ENCODE data around the gene CRISPLD2. TPM values are rescaled to one million over a fixed set of nuclear protein-coding genes. Genes with fewer than 3 reads are reported as not detected.

CRISPLD2 gene
- total and polyA plus RNA-seq, 9 of the 15 experiments (the other 6 are each of a cell fraction or from before 2014, with no cell fraction given): 0.03 to 0.24 (median 0.04) TPM; not detected in 4

DNA sequence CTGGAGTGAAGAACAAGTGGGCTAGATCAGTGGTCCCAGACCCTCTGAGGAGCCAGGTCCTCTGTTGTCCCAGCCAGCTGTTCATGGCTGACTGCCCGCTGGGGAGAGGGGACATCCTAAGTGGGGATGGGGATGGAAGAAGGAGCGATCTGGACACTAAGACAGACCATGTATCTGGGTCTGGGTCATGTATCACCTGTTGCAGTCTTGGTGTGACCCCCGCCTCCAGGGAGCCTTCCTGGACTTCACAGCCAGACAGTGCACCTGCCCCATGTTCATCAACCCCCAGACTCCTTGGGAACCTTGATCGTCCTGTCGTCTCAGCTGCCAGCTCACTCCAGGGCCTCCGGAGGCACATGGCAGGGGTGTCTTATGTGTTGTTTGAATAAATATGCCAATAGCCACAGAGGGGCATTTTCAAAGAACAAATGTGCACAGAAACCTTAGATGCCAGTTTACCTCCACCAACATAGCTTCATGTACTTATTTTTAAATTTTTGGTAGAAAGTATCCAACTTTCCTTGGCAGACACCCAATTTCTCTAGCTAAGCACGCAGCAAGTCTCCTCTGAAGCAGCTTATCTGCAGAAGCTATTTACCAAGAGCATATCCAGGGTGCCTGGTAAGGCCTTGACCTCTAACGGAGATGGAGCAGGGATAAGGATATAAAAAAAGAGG, 43.2 kb downstream of the CRISPLD2 start:
- FAIRE-seq: no peak

More for the DNA sequence above, 43.2 kb downstream of the CRISPLD2 start:
- POLR2A ChIA-PET: interaction anchor here (0.6 to 0.9 kb wide), 3 partner anchors 11 to 449 kb away, joined by 3 to 4 read pairs (median 3); no protein-coding TSS in a partner anchor
- Histone ChIP-seq H3K36me3 (ENCODE audit: control insufficient read depth, insufficient read depth, low read length) (no peaks in the 10 kb centered on the region), H3K27ac (ENCODE audit: extremely low read depth, low read depth, low read length) (no peak overlapping the region), H3K4me2 (ENCODE audit: insufficient read depth, low read length) (no peak overlapping the region), H4K20me1 (replicated peaks; ENCODE audit: control insufficient read depth, insufficient read depth, low read length) (0 out of 2 replicates have a peak, but pooled peaks cover 3% of the 10 kb centered on the region), H2AFZ (ENCODE audit: low read depth, low read length) (no peak overlapping the region), H3K9me3 (replicated peaks; ENCODE audit: control insufficient read depth, insufficient read depth, low read depth, low read length) (no peaks in the 10 kb centered on the region), H3K9me1 (ENCODE audit: control insufficient read depth, insufficient read depth, low read length) (no peaks in the 10 kb centered on the region), H3K4me3 (no peak overlapping the region), H3K79me2 (ENCODE audit: control insufficient read depth, insufficient read depth, low read length) (no peaks in the 10 kb centered on the region), H3K4me1 (replicated peaks in 1 of 2; ENCODE audit: control insufficient read depth in 2 of 2, insufficient read depth in 2 of 2, low read length in 2 of 2) (peaks cover 0 to 3% of the 10 kb centered on the region in 2 experiments; a peak in 2 of 5 replicates), H3K27me3 (ENCODE audit: control insufficient read depth in 2 of 2, insufficient read depth in 2 of 2, low read length in 2 of 2) (peaks cover 57 to 82% of the 10 kb centered on the region in 2 experiments), H3K9ac (ENCODE audit: insufficient read depth in 1 of 2, low read depth in 2 of 2, low read length in 2 of 2) (no peak overlapping the region)
- CTCF ChIA-PET (ENCODE audit: low intra/inter-chr PET ratio): no interaction called here
- DNase-seq (ENCODE audit: extremely low read depth in 1 of 4, low spot score in 3 of 4): no peak
- in situ Hi-C loops (cut with MboI): no loop called here
- TF ChIP-seq ZBED1 (IDR thresholded peaks at IDR 0.05): no peak
- TF ChIP-seq, protein P1, sequence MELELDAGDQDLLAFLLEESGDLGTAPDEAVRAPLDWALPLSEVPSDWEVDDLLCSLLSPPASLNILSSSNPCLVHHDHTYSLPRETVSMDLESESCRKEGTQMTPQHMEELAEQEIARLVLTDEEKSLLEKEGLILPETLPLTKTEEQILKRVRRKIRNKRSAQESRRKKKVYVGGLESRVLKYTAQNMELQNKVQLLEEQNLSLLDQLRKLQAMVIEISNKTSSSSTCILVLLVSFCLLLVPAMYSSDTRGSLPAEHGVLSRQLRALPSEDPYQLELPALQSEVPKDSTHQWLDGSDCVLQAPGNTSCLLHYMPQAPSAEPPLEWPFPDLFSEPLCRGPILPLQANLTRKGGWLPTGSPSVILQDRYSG (tag; conservative IDR thresholded peaks at IDR 0.05; ENCODE audit: low read depth): no peak
- TF ChIP-seq SIX5 (IDR thresholded peaks at IDR 0.05; ENCODE audit: borderline replicate concordance in 1 of 2, insufficient read depth in 1 of 2, low read depth in 1 of 2, low read length in 2 of 2): no peak
- TF ChIP-seq MAFG (tag; conservative IDR thresholded peaks at IDR 0.05): no peak
- TF ChIP-seq ZBTB17 (CRISPR knock-in tag; IDR thresholded peaks at IDR 0.05): no peak
- TF ChIP-seq ZNF445 (CRISPR knock-in tag; IDR thresholded peaks at IDR 0.05; ENCODE audit: low read depth): no peak
- TF ChIP-seq HMG20A (CRISPR knock-in tag; conservative IDR thresholded peaks at IDR 0.05): no peak
- TF ChIP-seq ZFP36 (IDR thresholded peaks at IDR 0.05; ENCODE audit: low read depth, low read length, partially characterized antibody): peak; percentile 93
- TF ChIP-seq NR3C1 (CRISPR knock-in tag; IDR thresholded peaks at IDR 0.05): no peak
- no peak for TF ChIP-seq ARHGAP35 (IDR thresholded peaks at IDR 0.05; ENCODE audit: partially characterized antibody)
- 0 out of 2 replicates have a peak, but pooled peaks have one; percentile 14 for TF ChIP-seq NFIC (IDR thresholded peaks at IDR 0.05)
- TF ChIP-seq ZC3H8 (IDR thresholded peaks at IDR 0.05): no peak
- no peak for TF ChIP-seq ZNF75A (CRISPR knock-in tag; IDR thresholded peaks at IDR 0.05)
- no peak for TF ChIP-seq FOXK2 (conservative IDR thresholded peaks at IDR 0.05 in 1 of 2, IDR thresholded peaks at IDR 0.05 in 1 of 2; ENCODE audit: low read depth in 2 of 2)
- no peak for TF ChIP-seq RREB1 (CRISPR knock-in tag; IDR thresholded peaks at IDR 0.05)
- TF ChIP-seq POLR2A (conservative IDR thresholded peaks at IDR 0.05): no peak
- ATAC-seq: no peak
- no TSS peak for BruUV-seq (replicated peaks)
- intact Hi-C loops (cut with micrococcal nuclease): no loop called here
- 2% methylated on average over 8 of the region's 8 CpGs for WGBS (ENCODE audit: insufficient coverage, low coverage, missing lambda C conversion rate)
